ENCODE results near the gene YIPF3. TPM values are rescaled to one million over a fixed set of nuclear protein-coding genes. Genes with fewer than 3 reads are reported as not detected.

Gene YIPF3
- total RNA-seq, 2 experiments from 2014 or later, result 38.2 to 41.9 TPM

- peak overlapping the region; percentile 96 for H2AFZ ChIP-seq (ENCODE audit: low read length)
- no peak overlapping the region for H3K27ac ChIP-seq (ENCODE audit: low read depth, low read length, poor library complexity, severe bottlenecking)
- peak overlapping the region; percentile 89 for H3K4me2 ChIP-seq (ENCODE audit: low read length)
- no TSS peak for BruUV-seq (replicated peaks)
- peaks cover 18% of the 10 kb centered on the region for H3K4me1 ChIP-seq (ENCODE audit: insufficient read depth, low read length, poor library complexity, severe bottlenecking)
- no peaks in the 10 kb centered on the region for H3K36me3 ChIP-seq (ENCODE audit: insufficient read depth, low read length)
- no peaks in the 10 kb centered on the region for H4K20me1 ChIP-seq (ENCODE audit: insufficient read depth, low read length)
- no peaks in the 10 kb centered on the region for H3K9me3 ChIP-seq (ENCODE audit: low read length)
- peak; percentile 33 for DNase-seq (ENCODE audit: low spot score)
- TF ChIP-seq, protein P1, sequence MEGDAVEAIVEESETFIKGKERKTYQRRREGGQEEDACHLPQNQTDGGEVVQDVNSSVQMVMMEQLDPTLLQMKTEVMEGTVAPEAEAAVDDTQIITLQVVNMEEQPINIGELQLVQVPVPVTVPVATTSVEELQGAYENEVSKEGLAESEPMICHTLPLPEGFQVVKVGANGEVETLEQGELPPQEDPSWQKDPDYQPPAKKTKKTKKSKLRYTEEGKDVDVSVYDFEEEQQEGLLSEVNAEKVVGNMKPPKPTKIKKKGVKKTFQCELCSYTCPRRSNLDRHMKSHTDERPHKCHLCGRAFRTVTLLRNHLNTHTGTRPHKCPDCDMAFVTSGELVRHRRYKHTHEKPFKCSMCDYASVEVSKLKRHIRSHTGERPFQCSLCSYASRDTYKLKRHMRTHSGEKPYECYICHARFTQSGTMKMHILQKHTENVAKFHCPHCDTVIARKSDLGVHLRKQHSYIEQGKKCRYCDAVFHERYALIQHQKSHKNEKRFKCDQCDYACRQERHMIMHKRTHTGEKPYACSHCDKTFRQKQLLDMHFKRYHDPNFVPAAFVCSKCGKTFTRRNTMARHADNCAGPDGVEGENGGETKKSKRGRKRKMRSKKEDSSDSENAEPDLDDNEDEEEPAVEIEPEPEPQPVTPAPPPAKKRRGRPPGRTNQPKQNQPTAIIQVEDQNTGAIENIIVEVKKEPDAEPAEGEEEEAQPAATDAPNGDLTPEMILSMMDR (conservative IDR thresholded peaks at IDR 0.05; ENCODE audit: low read length), result no peak
- TF ChIP-seq EZH2phosphoT487 (IDR thresholded peaks at IDR 0.05; ENCODE audit: borderline replicate concordance, low read depth, low read length), result no peak
- intact Hi-C loops (cut with micrococcal nuclease; ENCODE audit: unreplicated experiment), result loop anchor here (5.0 kb wide), 1 partner anchor 304 kb away; the partner anchor contains the start of gene SRF
- CTCF ChIA-PET (ENCODE audit: unreplicated experiment), result interaction anchor here (0.7 kb wide), 1 partner anchor 1308 kb away, joined by 7 read pairs; no protein-coding TSS in a partner anchor
- H3K79me2 ChIP-seq (ENCODE audit: insufficient read depth, low read depth, low read length), result peaks cover 8% of the 10 kb centered on the region; the same call in 1 of the 2 replicates
- no peaks in the 10 kb centered on the region for H3K9me2 ChIP-seq (ENCODE audit: insufficient read depth, low read length)
- H3K4me3 ChIP-seq (ENCODE audit: low read depth, low read length, poor library complexity, severe bottlenecking), result peak overlapping the region; percentile 82
- POLR2A ChIA-PET, result interaction anchor here (0.7 to 2.1 kb wide), 6 partner anchors 12 to 162 kb away, joined by 4 to 6 read pairs (median 5); no protein-coding TSS in a partner anchor
These were observed 40.0 kb downstream of the YIPF3 start for GRCh38 chr6:43476746-43477145.

- no TSS peak for BruUV-seq (replicated peaks)
- no peaks in the 10 kb centered on the region for H4K20me1 ChIP-seq (ENCODE audit: insufficient read depth, low read length)
- H3K9me2 ChIP-seq (ENCODE audit: insufficient read depth, low read length), result no peaks in the 10 kb centered on the region
- H3K79me2 ChIP-seq (ENCODE audit: insufficient read depth, low read depth, low read length), result peaks cover 8% of the 10 kb centered on the region; the same call in 1 of the 2 replicates
- H2AFZ ChIP-seq (ENCODE audit: low read length), result no peak overlapping the region
- peaks cover 18% of the 10 kb centered on the region for H3K4me1 ChIP-seq (ENCODE audit: insufficient read depth, low read length, poor library complexity, severe bottlenecking)
- TF ChIP-seq, protein P1 (conservative IDR thresholded peaks at IDR 0.05; ENCODE audit: low read length), result no peak
- TF ChIP-seq EZH2phosphoT487 (IDR thresholded peaks at IDR 0.05; ENCODE audit: borderline replicate concordance, low read depth, low read length), result no peak
- intact Hi-C loops (cut with micrococcal nuclease; ENCODE audit: unreplicated experiment), result loop anchor here (5.0 kb wide), 1 partner anchor 303 kb away; the partner anchor contains the start of gene SRF
- H3K36me3 ChIP-seq (ENCODE audit: insufficient read depth, low read length), result no peaks in the 10 kb centered on the region
- no peak overlapping the region for H3K27ac ChIP-seq (ENCODE audit: low read depth, low read length, poor library complexity, severe bottlenecking)
- H3K4me3 ChIP-seq (ENCODE audit: low read depth, low read length, poor library complexity, severe bottlenecking), result no peak overlapping the region
- ChIA-PET CTCF (ENCODE audit: unreplicated experiment) (no interaction called here), POLR2A (interaction anchor here (0.6 kb wide), 1 partner anchor 82 kb away, joined by 3 read pairs; no protein-coding TSS in a partner anchor)
- no peak overlapping the region for H3K4me2 ChIP-seq (ENCODE audit: low read length)
- H3K9me3 ChIP-seq (ENCODE audit: low read length), result no peaks in the 10 kb centered on the region
- no peak for DNase-seq (ENCODE audit: low spot score)
These were observed 41.2 kb downstream of the YIPF3 start for GRCh38 chr6:43475516-43475915.

DNA sequence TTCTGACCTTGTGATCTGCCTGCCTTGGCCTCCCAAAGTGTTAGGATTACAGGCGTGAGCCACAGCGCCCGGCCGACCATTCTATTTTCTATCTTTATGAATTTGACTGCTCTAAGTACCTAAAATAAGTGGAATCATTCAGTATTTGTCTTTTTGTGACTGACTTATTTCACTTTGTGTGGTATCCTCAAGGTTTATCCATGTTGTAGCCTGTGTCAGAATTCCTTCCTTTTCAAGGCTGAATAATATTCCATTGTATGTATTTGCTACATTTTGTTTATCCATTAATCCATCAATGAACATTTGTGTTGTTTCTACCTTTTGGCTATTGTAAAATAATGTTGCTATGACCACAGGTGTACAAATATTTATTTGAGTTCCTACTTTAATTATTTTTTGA lies 44.2 kb downstream of the YIPF3 start:
- no peaks in the 10 kb centered on the region for H3K36me3 ChIP-seq (ENCODE audit: insufficient read depth, low read length)
- H4K20me1 ChIP-seq (ENCODE audit: insufficient read depth, low read length), result no peaks in the 10 kb centered on the region
- no TSS peak for BruUV-seq (replicated peaks)
- H3K4me2 ChIP-seq (ENCODE audit: low read length), result no peak overlapping the region
- ChIA-PET POLR2A (no interaction called here), CTCF (ENCODE audit: unreplicated experiment) (no interaction called here)
- no peak overlapping the region for H2AFZ ChIP-seq (ENCODE audit: low read length)
- intact Hi-C loops (cut with micrococcal nuclease; ENCODE audit: unreplicated experiment), result no loop called here
- H3K9me3 ChIP-seq (ENCODE audit: low read length), result no peaks in the 10 kb centered on the region
- peaks cover 7% of the 10 kb centered on the region for H3K4me1 ChIP-seq (ENCODE audit: insufficient read depth, low read length, poor library complexity, severe bottlenecking)
- H3K27ac ChIP-seq (ENCODE audit: low read depth, low read length, poor library complexity, severe bottlenecking), result no peak overlapping the region
- H3K9me2 ChIP-seq (ENCODE audit: insufficient read depth, low read length), result no peaks in the 10 kb centered on the region
- H3K79me2 ChIP-seq (ENCODE audit: insufficient read depth, low read depth, low read length), result no peaks in the 10 kb centered on the region
- DNase-seq (ENCODE audit: low spot score), result no peak
- no peak for TF ChIP-seq EZH2phosphoT487 (IDR thresholded peaks at IDR 0.05; ENCODE audit: borderline replicate concordance, low read depth, low read length)
- TF ChIP-seq, protein P1 (conservative IDR thresholded peaks at IDR 0.05; ENCODE audit: low read length), result no peak
- no peak overlapping the region for H3K4me3 ChIP-seq (ENCODE audit: low read depth, low read length, poor library complexity, severe bottlenecking)

Data from OCI-LY7 (cell line).